GM11168 (cell line): ENCODE data around the gene ALKBH7.
"Not testable (repeated sequence)": the region's sequence is repeated elsewhere in the genome, so short reads cannot be mapped to it uniquely, and the experiment has no call there.

Experiments
- in situ Hi-C: fragments of 300-500 bp; cut with MboI; formaldehyde crosslinking; loops from one replicate; pipeline ENCODE4 v1.12.0; 2022; ENCODE audit warnings: low sequenced_read_pairs; ENCODE audit not compliant: unreplicated experiment

Gene ALKBH7

DNA sequence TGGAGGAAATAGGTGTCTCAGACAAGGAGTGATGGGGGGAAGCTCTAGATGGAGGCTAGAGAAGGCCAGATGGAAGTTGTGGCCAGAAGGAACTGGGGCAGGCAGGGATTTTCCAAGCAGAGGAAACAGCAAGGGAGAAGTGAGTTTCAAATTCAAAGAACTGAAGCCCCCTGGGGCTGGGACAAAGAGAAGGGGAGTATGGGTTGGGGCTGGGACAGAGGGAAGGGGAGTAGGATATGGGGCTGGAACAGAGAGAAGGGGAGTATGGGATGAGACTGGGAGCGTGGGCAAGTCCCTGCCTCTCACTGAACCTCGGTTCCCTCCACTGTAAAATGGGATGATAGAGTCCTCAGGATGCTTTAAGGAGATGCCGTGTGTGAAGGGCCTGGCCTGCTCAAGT lies 22.2 kb downstream of the ALKBH7 start:
- in situ Hi-C loops: no loop called here

DNA sequence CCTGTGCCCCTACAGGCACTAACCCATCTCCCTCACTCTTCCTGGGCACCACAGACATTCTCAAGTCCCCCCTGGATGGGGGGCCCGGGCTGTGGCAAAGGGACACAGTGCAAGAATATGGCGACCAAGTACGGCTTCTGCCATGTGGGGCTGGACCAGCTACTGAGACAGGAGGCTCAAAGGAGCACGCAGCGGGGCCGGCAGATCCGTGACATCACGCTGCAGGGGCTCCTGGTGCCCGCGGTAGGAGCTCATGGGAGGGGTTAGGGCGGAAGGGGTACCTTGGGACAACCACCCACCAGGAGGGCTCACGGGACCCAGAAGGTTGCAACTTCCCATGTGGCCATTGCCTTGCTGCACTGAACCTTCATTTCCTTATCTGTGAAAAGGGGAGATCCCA lies 23.7 kb downstream of the ALKBH7 start:
- in situ Hi-C loops: no loop called here

DNA sequence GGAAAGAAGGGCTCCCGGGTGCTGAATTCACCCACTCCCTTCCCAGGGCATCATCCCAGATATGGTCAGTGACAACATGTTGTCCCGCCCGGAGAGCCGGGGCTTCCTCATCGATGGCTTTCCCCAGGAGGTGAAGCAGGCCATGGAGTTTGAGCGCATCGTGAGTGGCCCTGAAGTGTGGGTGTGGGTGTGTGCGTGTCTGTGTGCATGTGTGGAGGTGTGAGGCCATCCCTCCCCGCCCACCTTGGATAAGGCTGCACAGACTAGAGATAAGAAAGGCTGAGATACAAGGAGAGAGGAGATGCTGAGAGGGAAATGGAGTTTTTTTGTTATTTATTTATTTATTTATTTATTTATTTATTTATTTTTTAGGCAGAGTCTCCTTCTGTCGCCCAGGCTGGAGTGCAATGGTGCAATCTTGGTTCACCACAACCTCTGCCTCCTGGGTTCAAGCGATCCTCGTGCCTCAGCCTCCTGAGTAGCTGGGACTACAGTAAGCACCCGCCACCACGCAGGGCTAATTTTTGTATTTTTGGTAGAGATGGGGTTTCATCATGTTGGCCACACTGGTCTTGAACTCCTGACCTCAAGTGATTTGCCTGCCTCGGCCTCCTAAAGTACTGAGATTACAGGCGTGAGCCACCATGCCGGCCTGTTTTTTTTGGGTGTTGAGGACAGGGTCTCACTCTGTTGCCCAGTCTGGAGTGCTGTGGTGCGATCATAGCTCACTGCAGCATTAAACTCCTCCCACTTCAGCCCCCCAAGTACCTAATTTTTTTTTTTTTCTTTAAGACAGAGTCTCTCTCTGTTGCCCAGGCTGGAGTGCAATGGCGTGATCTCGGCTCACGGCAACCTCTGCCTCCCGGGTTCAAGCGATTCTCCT lies 27.7 kb downstream of the ALKBH7 start:
- in situ Hi-C loops: not testable (repeated sequence)

DNA sequence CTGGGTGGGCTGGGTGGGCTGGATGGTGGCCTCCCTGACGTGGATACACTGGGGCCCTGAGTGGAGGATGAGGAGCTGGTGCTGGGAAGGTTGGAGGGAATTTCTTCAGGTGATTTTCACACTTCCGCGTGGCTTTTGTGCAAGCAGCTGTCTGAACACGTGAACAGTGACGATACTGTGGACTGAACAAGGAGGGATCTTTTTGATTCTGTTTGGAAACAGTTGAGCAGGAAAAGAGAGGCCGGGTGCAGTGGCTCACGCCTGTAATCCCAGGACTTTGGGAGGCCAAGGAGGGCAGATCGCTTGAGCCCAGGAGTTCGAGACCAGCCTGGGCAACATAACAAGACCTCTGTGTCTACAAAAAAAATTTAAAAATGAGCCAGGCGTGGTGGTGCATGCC lies 29.5 kb downstream of the ALKBH7 start:
- in situ Hi-C loops: no loop called here

DNA sequence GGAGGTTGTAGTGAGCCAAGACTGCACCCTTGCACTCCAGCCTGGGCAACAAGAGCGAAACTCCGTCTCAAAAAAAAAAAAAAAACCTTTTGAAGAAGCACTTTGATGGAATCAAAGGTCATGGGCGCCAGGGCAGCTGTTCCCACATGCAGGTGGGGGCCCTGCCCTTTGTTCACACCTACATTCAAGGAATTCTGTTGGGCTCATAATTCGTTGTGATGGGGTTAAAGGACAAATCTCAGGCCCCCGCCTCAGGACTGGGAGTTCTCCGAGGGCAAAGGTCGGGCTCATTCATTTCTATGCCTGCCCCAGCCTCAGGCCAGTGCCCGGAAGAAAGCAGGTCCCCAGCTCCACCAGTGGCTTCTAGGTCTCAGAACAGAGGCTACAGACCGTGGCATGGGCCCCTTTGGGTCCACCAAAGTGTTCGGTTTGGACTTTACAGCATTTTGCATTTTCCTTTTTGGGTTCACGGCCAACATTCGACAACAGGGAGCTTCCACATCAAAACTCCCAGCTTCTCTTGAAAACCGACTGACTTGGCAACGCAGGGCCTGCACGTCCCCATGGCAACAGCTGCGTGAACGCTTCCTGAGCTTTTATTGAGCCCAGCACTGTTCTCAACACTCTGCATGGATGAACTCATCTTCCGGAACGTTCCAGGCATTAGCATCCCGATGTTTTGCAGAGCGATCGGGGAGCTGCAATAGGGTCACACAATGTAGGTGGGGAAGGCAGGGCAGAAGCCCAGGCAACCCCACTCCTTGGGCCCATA lies 30.4 kb downstream of the ALKBH7 start:
- in situ Hi-C loops: no loop called here

DNA sequence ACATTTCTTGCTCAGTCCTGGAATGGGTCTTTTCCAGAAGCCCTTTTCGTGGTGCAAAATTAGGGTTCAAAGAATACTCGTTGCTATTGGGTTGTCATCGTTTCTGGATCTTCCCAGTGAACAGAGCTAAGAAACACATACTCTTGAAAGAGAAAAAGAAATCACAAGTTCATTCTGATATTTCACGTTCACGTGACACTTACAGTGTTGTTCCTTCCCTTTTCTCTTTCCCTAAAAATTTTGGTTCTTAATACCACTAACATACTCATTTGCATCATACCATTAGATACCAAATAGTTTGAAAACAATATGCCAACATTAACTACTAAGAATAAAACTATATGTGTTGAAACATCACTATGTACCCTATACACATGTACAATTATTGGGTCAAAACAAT lies 33.8 kb downstream of the ALKBH7 start:
- in situ Hi-C loops: no loop called here

DNA sequence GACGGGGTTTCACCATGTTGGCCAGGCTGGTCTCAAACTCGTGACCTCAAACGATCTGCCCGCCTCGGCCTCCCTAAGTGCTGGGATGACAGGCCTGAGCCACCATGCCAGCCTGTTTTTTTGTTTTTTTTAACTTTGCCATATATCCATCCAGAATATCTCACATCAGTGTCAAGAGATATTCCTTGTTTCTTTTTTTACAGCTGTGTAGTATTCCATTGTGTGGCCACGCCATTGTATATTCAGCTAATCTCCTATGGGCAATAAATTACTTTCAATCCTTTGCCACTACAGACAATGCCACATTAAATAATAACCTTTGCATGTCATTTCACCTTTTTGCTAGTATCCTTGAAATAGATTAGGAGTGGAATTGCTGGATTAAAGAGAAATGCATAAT lies 36.8 kb downstream of the ALKBH7 start:
- in situ Hi-C loops: no loop called here

DNA sequence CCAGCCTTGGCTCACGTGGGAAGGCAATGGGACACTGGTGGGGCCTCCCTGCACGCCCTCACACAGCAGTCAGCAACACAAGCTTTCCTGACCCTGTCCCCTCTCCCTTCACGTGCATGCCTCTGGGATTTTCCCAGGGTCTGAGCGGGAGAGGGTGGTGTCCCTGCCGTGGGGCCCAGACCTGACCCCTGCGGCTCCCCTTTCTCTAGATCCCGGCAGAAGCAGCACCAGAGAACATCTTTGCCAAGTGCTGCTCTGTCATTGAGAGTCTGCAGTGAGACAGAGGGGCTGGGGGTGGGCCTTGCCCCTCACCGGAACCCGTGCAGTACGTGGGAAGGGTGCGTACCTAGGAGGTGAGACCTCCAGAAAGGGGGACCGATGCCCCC lies 39.5 kb downstream of the ALKBH7 start:
- in situ Hi-C loops: no loop called here

DNA sequence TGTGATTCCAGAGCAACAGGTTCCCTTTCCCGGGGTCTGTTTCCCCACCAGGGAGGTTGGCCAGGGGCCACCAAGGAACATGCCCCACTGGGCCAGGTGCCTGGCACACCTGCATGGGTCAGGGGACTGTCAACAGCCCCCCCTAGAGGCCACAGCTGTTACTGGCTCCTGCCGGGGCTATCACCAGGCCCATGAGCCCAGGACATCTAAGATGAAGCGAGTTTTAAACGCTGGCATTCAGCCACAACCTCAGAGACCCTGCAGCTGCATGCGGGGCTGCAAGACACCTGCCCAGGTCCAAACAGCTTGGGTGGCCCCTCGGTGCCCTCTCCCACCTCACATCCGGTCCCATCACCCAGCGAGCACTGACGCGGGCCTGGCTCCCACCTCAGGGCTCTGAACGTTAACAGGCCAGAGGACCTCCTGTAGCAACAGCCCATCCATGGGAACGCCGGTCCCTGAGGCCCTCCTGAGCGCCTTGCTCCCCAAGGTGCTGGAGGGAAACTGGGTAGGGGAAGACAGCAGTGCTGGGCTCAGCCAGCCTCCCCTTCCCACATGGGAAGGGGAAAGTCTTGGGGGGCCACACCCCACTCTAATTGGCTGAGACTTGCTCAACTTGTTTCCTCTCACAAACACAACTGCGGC lies 40.0 kb downstream of the ALKBH7 start:
- in situ Hi-C loops: no loop called here

DNA sequence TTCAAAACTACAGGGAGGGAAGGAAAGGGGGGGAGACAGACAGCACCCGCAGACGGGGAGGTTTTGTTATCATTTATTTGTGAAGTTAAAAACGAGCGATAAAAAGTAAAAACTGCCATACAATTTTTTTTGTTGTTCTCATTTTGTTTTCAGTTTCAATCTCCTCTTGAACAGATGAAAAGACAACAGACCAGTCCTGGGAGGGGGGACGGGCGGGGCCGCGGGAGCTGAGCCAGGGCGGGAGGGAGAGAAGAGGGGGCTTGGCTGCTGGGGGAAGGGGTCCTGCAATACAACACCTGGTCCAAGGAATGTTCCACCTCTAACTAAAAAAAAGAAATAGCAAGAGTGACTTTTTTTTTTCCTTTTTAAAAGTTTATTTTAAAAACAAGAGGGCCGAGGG lies 40.7 kb downstream of the ALKBH7 start:
- in situ Hi-C loops: no loop called here

DNA sequence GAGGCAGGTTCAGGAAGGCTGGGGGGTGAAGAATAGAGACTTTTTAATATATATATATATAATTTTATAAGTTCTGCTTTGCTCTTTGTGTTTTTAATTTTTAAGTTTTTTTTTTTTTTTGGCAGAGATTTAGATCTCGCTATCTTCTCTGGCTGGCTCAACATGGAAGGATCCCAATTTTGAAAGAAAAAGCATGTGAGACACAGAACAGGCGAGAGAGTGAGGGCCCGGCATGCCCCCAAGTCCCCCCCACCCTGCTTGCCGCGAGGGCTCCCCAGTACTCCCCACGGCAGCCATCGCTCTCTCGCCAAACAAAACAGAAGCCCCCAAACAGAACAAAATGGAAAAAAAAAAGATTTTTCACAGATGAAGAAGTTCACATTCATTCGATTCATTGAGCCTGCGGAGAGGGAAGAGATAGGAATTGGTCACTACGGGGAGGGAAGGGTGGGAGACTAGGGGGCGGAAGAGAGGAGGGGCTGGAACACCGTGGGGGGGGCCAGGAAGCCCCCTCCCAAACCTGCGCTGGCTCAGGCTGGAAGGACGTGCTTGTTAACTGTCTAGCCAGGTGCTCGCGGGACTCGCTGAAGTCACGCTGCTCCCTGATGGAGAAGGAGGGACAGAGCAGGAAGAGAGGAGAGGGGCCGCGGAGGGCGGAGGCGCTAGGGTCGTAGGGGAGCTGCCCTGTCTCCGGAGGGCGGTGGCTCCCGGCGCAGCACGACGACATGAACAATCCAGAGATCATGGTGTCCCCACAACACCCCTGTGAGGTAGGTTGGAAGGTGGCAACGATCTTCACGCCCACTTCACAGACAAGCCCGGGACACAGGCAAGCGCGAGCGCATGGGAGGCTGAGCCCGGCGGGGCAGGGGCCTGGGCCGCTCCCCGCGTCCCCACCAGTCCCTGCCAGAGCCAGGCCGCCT lies 41.4 kb downstream of the ALKBH7 start:
- in situ Hi-C loops: no loop called here

DNA sequence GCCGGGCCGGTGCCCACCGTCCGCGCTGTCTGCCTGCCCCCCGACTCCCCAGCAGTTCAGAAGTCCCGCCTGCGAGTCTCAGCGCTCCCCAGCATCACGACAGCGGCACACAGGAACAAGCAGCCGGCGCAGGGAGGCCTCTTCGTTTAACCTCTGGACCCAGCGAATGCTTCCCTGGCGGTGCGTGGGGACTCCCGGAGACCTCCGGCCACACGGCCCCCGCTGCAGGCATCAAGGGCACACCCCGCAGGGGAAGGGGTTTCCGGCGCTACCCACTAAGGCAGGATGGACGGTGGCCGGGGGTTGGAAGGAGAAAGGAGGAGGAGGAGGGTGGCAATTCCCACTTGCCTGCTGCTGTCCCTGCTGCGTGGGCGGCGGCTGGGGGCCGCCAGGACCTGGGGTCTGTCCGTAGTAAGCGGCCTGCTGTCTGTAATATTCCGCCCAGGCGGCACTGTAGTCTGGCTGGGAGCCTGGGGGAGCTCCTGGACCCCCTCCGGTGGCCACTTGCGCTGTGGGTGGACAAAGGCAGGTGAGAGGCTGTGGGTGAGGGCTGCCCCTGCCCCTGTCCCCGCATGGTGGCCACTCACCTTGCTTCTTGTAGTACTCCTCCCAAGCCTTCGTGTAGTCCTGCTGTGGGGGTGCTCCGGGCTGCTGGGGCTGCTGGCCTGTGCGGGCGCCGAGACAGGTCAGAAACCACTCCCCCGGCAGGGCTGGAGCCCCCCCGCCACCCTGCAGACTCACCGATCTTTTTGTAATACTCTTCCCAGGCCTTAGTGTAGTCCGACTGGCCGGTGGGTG lies 42.4 kb downstream of the ALKBH7 start:
- in situ Hi-C loops: no loop called here

DNA sequence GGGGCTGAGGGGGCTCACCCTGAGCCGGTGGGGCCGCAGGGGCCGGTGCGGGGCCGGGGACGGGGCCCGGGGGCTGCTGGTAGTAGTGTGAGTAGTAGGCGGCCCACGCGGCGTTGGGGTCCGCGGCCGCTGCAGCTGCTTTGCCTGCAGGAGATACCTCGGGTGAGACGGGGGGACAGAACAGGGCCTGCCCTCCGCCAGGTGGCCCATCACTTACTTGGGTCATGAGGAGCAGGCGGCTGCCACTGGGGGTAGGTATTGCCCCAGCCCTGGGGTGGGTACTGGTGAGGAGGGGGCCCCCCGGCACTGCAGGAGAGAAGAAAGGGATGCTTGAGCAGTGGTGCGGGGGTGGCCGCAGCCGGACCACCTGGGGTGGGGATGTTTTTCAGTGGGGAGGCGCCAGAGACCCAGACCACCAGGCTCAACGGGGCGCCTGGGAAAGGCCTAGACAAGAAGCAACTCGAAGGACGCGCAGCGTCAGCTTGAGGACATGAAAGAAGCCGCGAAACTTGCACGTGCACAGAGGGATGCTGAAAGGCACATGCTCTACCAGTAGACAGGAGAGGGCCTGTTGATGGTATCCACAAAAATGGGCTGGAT lies 43.1 kb downstream of the ALKBH7 start:
- in situ Hi-C loops: no loop called here

DNA sequence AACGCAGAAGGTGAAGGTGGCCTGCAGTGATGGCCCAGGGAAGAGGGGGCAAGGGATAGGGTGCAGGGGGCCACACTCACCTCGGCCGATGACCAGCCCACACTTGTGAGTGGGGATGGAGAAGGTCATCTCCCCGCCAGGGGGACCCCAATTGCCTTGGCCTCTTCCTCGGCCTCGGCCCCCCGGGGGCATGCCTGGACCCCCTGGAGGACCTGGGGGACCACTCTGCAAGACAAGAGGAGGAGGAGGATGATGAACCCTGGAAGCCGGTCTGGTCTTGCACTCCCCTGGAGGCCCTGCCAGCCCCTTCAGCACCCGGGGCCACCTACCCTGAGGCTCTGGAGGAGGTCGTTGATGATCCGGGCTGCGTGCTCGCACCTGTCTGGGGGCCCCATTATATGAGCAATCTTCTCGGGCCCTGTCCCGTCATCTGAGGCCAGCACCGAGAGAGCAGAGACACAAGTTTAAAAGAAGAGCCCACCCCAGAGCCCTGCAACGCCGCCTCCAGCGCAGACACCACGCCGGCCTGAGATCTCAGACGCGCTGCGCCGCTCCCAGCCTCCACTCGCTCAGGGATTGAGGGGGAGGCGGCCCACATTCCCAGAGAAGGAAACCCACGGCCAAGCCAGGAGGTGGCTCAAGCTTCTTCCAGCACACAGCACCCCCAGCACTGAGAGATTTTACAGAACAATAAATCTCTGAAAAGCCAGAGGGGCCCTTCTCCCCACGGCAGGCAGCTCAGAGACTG lies 44.2 kb downstream of the ALKBH7 start:
- in situ Hi-C loops: no loop called here

DNA sequence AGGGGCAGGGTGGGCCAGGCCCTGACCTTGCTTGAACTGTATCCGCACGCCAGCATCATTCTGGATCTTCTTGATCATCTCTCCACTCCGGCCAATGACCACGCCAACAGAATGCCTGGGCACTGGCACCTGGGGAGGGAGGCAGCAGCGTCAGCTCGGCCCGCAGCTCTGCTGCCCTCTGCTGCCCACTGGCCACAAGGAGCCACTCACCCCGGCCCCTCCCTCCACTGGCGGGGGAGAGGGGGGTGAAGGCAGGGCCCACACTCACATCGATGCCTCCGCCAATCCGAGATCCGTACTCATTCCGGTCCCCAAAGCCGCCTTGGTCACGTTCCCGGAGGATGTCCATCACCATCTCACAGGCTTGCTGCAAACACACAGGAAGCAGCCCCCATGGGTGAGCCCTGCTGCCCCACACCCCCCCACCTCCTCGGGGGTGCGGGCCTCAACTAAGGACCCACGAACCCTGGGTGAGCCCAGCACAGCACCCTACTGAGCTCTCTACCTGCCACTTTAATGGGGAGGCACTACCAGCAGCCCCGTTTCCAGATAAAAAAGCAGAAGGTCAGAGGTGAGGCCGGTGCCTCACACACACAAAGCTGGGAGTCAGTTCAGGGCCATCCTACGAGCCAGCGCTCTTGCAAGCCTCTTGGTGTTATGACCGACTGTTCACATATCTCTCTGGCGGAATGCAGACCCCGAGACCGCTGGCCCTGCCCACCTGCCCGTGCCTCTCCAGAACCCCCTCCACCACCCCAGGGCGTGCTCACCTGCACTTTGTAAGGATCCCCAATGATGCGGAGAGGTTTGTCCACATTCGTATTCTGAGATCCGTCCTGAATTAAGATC lies 45.3 kb downstream of the ALKBH7 start:
- in situ Hi-C loops: no loop called here

DNA sequence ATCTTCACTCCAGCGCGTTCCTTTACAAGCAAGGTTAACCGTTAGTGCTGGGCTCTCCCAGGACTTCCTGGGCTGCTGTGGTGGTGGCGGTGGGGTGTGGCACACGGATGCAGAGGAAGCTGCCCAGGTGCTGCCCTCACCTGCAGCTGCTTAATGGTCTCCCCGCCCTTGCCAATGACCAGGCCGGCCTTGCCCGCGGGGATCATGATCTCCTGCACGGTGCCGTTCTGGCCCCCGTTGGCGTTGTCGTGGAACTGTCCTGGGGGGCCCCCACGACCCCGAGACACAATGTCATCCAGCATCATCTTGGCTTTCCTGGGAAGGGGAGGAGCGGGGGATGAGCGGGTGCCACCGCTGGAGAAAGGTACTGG lies 46.0 kb downstream of the ALKBH7 start:
- in situ Hi-C loops: no loop called here
